ENCODE measurements around the gene THSD7B.

DNA sequence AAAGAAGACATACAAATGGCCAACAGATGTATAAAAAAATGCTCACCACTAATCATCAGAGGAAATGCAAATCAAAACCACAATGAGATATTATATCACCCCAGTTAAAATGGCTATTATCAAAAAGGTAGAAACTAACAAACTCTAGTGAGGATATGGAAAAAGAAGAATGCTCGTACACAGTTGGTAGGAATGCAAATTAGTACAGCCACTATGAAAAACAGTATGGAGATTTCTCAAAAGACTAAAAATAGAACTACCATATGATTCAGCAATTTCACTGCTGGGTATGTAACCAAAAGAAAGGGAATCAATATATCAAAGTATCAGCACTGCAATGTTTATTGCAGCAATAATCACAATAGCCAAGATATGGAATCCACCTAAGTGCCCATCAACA, 679.6 kb downstream of the THSD7B start:
- no peak for TF ChIP-seq TBP (CRISPR knock-in tag; IDR thresholded peaks at IDR 0.05)
- no peak for TF ChIP-seq CEBPG (CRISPR knock-in tag; IDR thresholded peaks at IDR 0.05)
- no peak for TF ChIP-seq POLR2A (IDR thresholded peaks at IDR 0.05; ENCODE audit: insufficient read depth in 1 of 2, low read depth in 2 of 2, low read length in 2 of 2)
- no peak for TF ChIP-seq ZZZ3 (CRISPR knock-in tag; IDR thresholded peaks at IDR 0.05; ENCODE audit: borderline replicate concordance)

Data from HepG2 (cell line).